DOHH2 (cell line): ENCODE data around the gene IRAK2.
"Not testable (repeated sequence)": the region's sequence is repeated elsewhere in the genome, so short reads cannot be mapped to it uniquely, and the experiment has no call there.

Source experiments
- H3F3A ChIP-seq: fragments of 200-600 bp; sonication (generic), shearing (Covaris generic); 2 replicates; pipeline ENCODE4 v1.6.0; 2016; ENCODE audit warnings: antibody characterized with exemption, mild to moderate bottlenecking; ENCODE audit not compliant: control insufficient read depth, insufficient read depth
- H3K27ac ChIP-seq: fragments of 200-600 bp; sonication (generic); 2 replicates; pipeline ENCODE4 v1.5.1; 2014; ENCODE audit warnings: low read depth, mild to moderate bottlenecking, low read length, moderate library complexity
- H3K27me3 ChIP-seq: fragments of 200-600 bp; sonication (generic); 2 replicates; pipeline ENCODE4 v1.6.1; 2014; ENCODE audit warnings: mild to moderate bottlenecking, low read length, mixed read lengths; ENCODE audit not compliant: control insufficient read depth
- H3K36me3 ChIP-seq: fragments of 200-600 bp; sonication (generic); 2 replicates; pipeline ENCODE4 v1.6.1; 2014; ENCODE audit warnings: mild to moderate bottlenecking, low read length, moderate library complexity, mixed read lengths; ENCODE audit not compliant: control insufficient read depth
- H3K4me1 ChIP-seq: fragments of 200-600 bp; sonication (generic); 2 replicates; pipeline ENCODE4 v1.6.1; 2014; ENCODE audit warnings: mild to moderate bottlenecking, low read length, mixed read lengths; ENCODE audit not compliant: control insufficient read depth
- H3K4me2 ChIP-seq: fragments of 200-600 bp; sonication (generic); 2 replicates; pipeline ENCODE4 v1.6.0; 2014; ENCODE audit warnings: mild to moderate bottlenecking, low read length, moderate library complexity
- H3K4me3 ChIP-seq: fragments of 200-600 bp; sonication (generic); 2 replicates; pipeline ENCODE4 v1.5.1; 2014; ENCODE audit warnings: mild to moderate bottlenecking, low read length, mixed read lengths
- H3K79me2 ChIP-seq: fragments of 200-600 bp; sonication (generic); 2 replicates; pipeline ENCODE4 v1.6.1; 2014; ENCODE audit warnings: mild to moderate bottlenecking, low read length, mixed read lengths; ENCODE audit not compliant: control insufficient read depth
- H3K9me2 ChIP-seq: fragments of 200-600 bp; sonication (generic); replicated peaks from 2 replicates; pipeline ENCODE4 v1.6.1; 2014; ENCODE audit warnings: mild to moderate bottlenecking, low read length, mixed read lengths; ENCODE audit not compliant: control insufficient read depth
- H3K9me3 ChIP-seq: fragments of 200-600 bp; sonication (generic); 2 replicates; pipeline ENCODE4 v1.6.1; 2014; ENCODE audit warnings: antibody characterized with exemption, low read length, mixed read lengths; ENCODE audit not compliant: control insufficient read depth, insufficient read depth
- H4K20me1 ChIP-seq: fragments of 200-600 bp; sonication (generic); 2 replicates; pipeline ENCODE4 v1.6.0; 2014; ENCODE audit warnings: low read depth, mild to moderate bottlenecking, antibody characterized with exemption, low read length, moderate library complexity; ENCODE audit not compliant: control insufficient read depth, insufficient read depth
- EZH2phosphoT487 ChIP-seq: fragments of 200-600 bp; sonication (generic); IDR thresholded peaks from 2 replicates; pipeline ENCODE4 v1.6.1; 2017; ENCODE audit warnings: borderline replicate concordance, mild to moderate bottlenecking, antibody characterized with exemption, low read length, moderate library complexity, mixed read lengths
- TF ChIP-seq, protein P1 (sequence below): fragments of 200-600 bp; sonication (generic); IDR thresholded peaks from one replicate; pipeline ENCODE4 v1.5.1; 2014; ENCODE audit warnings: antibody characterized with exemption, mild to moderate bottlenecking, low read depth, low read length; ENCODE audit not compliant: poor library complexity, severe bottlenecking

Gene IRAK2

GRCh38 chr3:10116928-10117327 is 47.8 kb upstream of the IRAK2 start:
- Histone ChIP-seq H3K4me3 (peak overlapping the region; percentile 92), H3K79me2 (peaks cover 68% of the 10 kb centered on the region), H4K20me1 (peaks cover 26% of the 10 kb centered on the region)

GRCh38 chr3:10119376-10119775 is 45.3 kb upstream of the IRAK2 start:
- Histone ChIP-seq H3K4me3 (no peak overlapping the region), H3K36me3 (peaks cover 70% of the 10 kb centered on the region), H3K27me3 (no peaks in the 10 kb centered on the region), H3K4me2 (no peak overlapping the region), H3K79me2 (peaks cover 90% of the 10 kb centered on the region), H3K4me1 (peaks cover 29% of the 10 kb centered on the region), H3F3A (no peaks in the 10 kb centered on the region), H3K9me3 (no peaks in the 10 kb centered on the region), H3K9me2 (no peaks in the 10 kb centered on the region), H4K20me1 (peaks cover 26% of the 10 kb centered on the region), H3K27ac (no peak overlapping the region)
- no peak for TF ChIP-seq EZH2phosphoT487
- TF ChIP-seq, protein P1, sequence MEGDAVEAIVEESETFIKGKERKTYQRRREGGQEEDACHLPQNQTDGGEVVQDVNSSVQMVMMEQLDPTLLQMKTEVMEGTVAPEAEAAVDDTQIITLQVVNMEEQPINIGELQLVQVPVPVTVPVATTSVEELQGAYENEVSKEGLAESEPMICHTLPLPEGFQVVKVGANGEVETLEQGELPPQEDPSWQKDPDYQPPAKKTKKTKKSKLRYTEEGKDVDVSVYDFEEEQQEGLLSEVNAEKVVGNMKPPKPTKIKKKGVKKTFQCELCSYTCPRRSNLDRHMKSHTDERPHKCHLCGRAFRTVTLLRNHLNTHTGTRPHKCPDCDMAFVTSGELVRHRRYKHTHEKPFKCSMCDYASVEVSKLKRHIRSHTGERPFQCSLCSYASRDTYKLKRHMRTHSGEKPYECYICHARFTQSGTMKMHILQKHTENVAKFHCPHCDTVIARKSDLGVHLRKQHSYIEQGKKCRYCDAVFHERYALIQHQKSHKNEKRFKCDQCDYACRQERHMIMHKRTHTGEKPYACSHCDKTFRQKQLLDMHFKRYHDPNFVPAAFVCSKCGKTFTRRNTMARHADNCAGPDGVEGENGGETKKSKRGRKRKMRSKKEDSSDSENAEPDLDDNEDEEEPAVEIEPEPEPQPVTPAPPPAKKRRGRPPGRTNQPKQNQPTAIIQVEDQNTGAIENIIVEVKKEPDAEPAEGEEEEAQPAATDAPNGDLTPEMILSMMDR, result no peak

More at GRCh38 chr3:10116928-10117327, 47.8 kb upstream of the IRAK2 start:
- no peak overlapping the region for H3K27ac ChIP-seq
- 0 out of 2 replicates have a peak, but pooled peaks cover 1% of the 10 kb centered on the region for H3F3A ChIP-seq
- no peaks in the 10 kb centered on the region for H3K27me3 ChIP-seq
- peaks cover 53% of the 10 kb centered on the region for H3K36me3 ChIP-seq
- H3K4me2 ChIP-seq, result peak overlapping the region; percentile 98
- TF ChIP-seq EZH2phosphoT487, result no peak
- TF ChIP-seq, protein P1, result no peak
- H3K9me2 ChIP-seq, result no peaks in the 10 kb centered on the region
- H3K4me1 ChIP-seq, result peaks cover 29% of the 10 kb centered on the region
- H3K9me3 ChIP-seq, result no peaks in the 10 kb centered on the region

DNA sequence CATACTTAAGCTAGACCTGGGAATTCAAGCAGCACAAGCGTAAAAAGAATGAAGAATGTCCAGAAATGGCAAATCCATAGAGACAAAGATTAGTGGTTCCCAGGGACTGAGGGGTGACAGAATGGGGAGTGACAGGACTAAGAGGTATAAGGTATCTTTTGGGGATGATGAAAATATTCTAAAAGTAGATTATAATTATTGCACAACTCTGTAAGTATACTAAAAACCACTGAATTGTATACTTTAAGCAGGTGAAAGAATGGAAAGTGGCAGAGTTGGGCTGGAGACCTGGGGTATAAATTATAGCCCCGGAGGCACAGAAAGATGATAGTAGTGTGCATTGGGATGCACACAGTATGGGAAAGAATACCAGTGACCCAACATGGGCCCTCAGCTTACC is 43.7 kb upstream of the IRAK2 start:
- Histone ChIP-seq H3K9me3 (no peaks in the 10 kb centered on the region), H3K27ac (no peak overlapping the region), H3K4me3 (no peak overlapping the region), H4K20me1 (peaks cover 25% of the 10 kb centered on the region), H3F3A (no peaks in the 10 kb centered on the region), H3K27me3 (no peaks in the 10 kb centered on the region), H3K4me2 (no peak overlapping the region), H3K4me1 (peaks cover 20% of the 10 kb centered on the region), H3K9me2 (no peaks in the 10 kb centered on the region), H3K36me3 (peaks cover 85% of the 10 kb centered on the region), H3K79me2 (peaks cover 90% of the 10 kb centered on the region)
- no peak for TF ChIP-seq EZH2phosphoT487
- TF ChIP-seq, protein P1, result no peak

DNA sequence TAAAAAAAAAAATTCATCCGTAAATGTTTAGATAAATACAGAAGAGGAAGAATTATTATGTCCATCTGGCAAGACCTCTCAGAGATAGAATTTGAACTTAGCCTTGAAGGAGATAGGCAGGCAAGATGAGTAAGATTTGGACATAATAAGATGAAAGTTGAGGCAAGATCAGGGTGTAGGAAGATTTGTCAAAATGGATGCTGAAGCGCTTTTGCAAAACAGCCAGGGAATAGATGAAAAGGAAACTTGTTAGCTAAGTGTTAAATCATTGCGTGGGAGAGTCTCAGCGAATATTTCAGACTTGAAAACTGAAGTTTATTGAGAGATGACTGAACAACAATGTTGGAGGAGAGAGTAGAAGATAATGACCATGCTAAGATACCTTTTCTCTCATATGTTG is 42.0 kb upstream of the IRAK2 start:
- Histone ChIP-seq H3K9me3 (no peaks in the 10 kb centered on the region), H3K79me2 (peaks cover 73% of the 10 kb centered on the region), H3K27ac (no peak overlapping the region), H3K36me3 (peaks cover 84% of the 10 kb centered on the region), H3F3A (no peaks in the 10 kb centered on the region), H3K4me2 (no peak overlapping the region), H3K9me2 (no peaks in the 10 kb centered on the region), H4K20me1 (peaks cover 12% of the 10 kb centered on the region), H3K4me1 (peaks cover 4% of the 10 kb centered on the region; the same call in 1 of the 2 replicates), H3K4me3 (no peak overlapping the region), H3K27me3 (no peaks in the 10 kb centered on the region)
- TF ChIP-seq EZH2phosphoT487, result no peak
- TF ChIP-seq, protein P1, result no peak

GRCh38 chr3:10135872-10136271 is 28.8 kb upstream of the IRAK2 start:
- H3K9me3 ChIP-seq, H3K36me3 ChIP-seq, H3K4me1 ChIP-seq, H3K4me2 ChIP-seq, H4K20me1 ChIP-seq, H3K9me2 ChIP-seq, H3K27ac ChIP-seq, H3F3A ChIP-seq, H3K27me3 ChIP-seq, H3K79me2 ChIP-seq, H3K4me3 ChIP-seq: not testable (repeated sequence)
